Pancreas (tissue), 10 donors: ENCODE measurements around the gene NDRG4. TPM values are rescaled to one million over a fixed set of nuclear protein-coding genes. Genes with fewer than 3 reads are reported as not detected.

Experiments
- ATAC-seq, 4 donors: fragments of 200-7000 bp; cut with Tn5 transposase; one replicate each; pipeline versions ENCODE4 v1.8.0 to v1.9.1; 2020; ENCODE audit warnings: mild to moderate bottlenecking in 4 of 4, moderate library complexity in 4 of 4
- DNase-seq, 6 donors: peaks; one replicate each; pipeline ENCODE4 v3.0.0-alpha.2; 2020
- FAIRE-seq: peaks from 2 replicates; lab custom pipeline; 2012; peaks lifted over from hg19 to GRCh38; lab: Jason Lieb, UNC
- H3K27ac ChIP-seq, 4 donors: fragments of 200-600 bp; sonication (generic); 1 replicate in 3 of 4; 2 replicates in 1 of 4; pipeline versions ENCODE4 v1.5.0 to v1.8.0; 2020
- H3K27me3 ChIP-seq, 4 donors: fragments of 200-600 bp; one replicate each; pipeline ENCODE4 v1.8.0; 2021
- H3K36me3 ChIP-seq, 3 donors: fragments of 200-600 bp; sonication (generic) in 1 of 3; one replicate each; pipeline versions ENCODE4 v1.5.0 to v1.8.0; 2020 to 2021
- H3K4me1 ChIP-seq, 3 donors: fragments of 200-600 bp; one replicate each; pipeline ENCODE4 v1.8.0; 2021
- H3K4me3 ChIP-seq, 4 donors: fragments of 200-600 bp; sonication (generic) in 2 of 4; one replicate each; pipeline versions ENCODE4 v1.5.0 to v1.8.0; 2020 to 2021
- H3K9me3 ChIP-seq, 4 donors: fragments of 200-600 bp; one replicate each; pipeline ENCODE4 v1.8.0; 2021
- WGBS, 2 donors: extraction: QIAGEN DNeasy Blood & Tissue Kit; methylation state at CpG; one replicate each; pipeline ENCODE4 v1.1.7; 2013; 5-methylcytosine and 5-hydroxymethylcytosine counted together
- intact Hi-C, 3 donors: fragments of 100-400 bp; cut with DNase I; formaldehyde crosslinking; loops; one replicate each; pipeline versions ENCODE4 v1.11.1 to v1.14.2; 2022
- polyA plus RNA-seq, 2 donors: library from polyadenylated mRNA; stranded (reverse); fragments of 200-250 nt; gene quantifications; one replicate each; pipeline ENCODE4 v1.2.3, GENCODE V29; 2013
- total RNA-seq, 6 donors: library from RNA; stranded (reverse); fragmentation: NEBNext Ultra II Directional in 4 of 6; extraction: Animal tissue kit (Norgen Biotek cat#: 25700) in 4 of 6; gene quantifications; one replicate each; pipeline versions ENCODE4 v1.2.1 to v1.2.4, GENCODE V29; 2021 to 2023
- TF ChIP-seq, protein P1 (sequence below), 4 donors: fragments of 200-600 bp; sonication (generic) in 3 of 4; IDR thresholded peaks; one replicate each; pipeline versions ENCODE4 v1.5.0 to v1.8.0; 2021; ENCODE audit warnings: antibody characterized with exemption in 4 of 4
- donor health status: healthy with polysubstance abuse.
- donor health status: DM: no; HTN: no; CAD: no; lungs with moderate emphysema.
- donor health status: DM: no; HTN: no; CAD: no.
- donor health status: control.
- donor health status: control.
- donor health status: Bipolar disorder and iron deficiency.
- donor health status: DM: yes; HTN: yes; CAD: no.
- donor health status: DM: no; HTN: no; CAD: no.
- donor health status: DM: no; HTN: no; CAD: no.
- donor health status: DM: yes; HTN: yes; CAD: no.

The NDRG4 gene, protein sequence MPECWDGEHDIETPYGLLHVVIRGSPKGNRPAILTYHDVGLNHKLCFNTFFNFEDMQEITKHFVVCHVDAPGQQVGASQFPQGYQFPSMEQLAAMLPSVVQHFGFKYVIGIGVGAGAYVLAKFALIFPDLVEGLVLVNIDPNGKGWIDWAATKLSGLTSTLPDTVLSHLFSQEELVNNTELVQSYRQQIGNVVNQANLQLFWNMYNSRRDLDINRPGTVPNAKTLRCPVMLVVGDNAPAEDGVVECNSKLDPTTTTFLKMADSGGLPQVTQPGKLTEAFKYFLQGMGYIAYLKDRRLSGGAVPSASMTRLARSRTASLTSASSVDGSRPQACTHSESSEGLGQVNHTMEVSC
- total RNA-seq: 1 to 10 TPM; 2.0 to 6.7 (median 3.9) TPM
- 10 to 100 TPM; 10.1 to 25.8 TPM for polyA plus RNA-seq

GRCh38 chr16:58499615-58500351, at the start of gene NDRG4:
Gene NDRG4, plus strand, starts transcription at chr16:58500143. Its CDS starts 106 bp downstream, at chr16:58500249.
- peak in 3 of 4 donors; percentile 40 to 61 (median 42) for ATAC-seq
- H3K27me3 ChIP-seq: no peaks in the 10 kb centered on the region
- WGBS, 2 donors: 43 to 61% methylated on average over 24 of the region's 24 CpGs
- H3K4me1 ChIP-seq: peaks cover 0 to 9% (median 4%) of the 10 kb centered on the region in 3 donors
- H3K27ac ChIP-seq: no peak within 1 kb of the TSS
- peak within 1 kb of the TSS in 2 of 4 donors; percentile 40 to 47 for H3K4me3 ChIP-seq
- TF ChIP-seq, protein P1, sequence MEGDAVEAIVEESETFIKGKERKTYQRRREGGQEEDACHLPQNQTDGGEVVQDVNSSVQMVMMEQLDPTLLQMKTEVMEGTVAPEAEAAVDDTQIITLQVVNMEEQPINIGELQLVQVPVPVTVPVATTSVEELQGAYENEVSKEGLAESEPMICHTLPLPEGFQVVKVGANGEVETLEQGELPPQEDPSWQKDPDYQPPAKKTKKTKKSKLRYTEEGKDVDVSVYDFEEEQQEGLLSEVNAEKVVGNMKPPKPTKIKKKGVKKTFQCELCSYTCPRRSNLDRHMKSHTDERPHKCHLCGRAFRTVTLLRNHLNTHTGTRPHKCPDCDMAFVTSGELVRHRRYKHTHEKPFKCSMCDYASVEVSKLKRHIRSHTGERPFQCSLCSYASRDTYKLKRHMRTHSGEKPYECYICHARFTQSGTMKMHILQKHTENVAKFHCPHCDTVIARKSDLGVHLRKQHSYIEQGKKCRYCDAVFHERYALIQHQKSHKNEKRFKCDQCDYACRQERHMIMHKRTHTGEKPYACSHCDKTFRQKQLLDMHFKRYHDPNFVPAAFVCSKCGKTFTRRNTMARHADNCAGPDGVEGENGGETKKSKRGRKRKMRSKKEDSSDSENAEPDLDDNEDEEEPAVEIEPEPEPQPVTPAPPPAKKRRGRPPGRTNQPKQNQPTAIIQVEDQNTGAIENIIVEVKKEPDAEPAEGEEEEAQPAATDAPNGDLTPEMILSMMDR (IDR thresholded peaks at IDR 0.05): no peak
- no peaks in the 10 kb centered on the region for H3K36me3 ChIP-seq
- peak in 5 of 6 donors; percentile 43 to 75 (median 49) for DNase-seq
- intact Hi-C loops: no loop called here
- no peak for FAIRE-seq
- no peaks in the 10 kb centered on the region for H3K9me3 ChIP-seq

- intact Hi-C loops: no loop called here
- 57 to 59% methylated on average over 7 of the region's 7 CpGs for WGBS, 2 donors
- FAIRE-seq: no peak
- no peak overlapping the region for H3K4me3 ChIP-seq
- H3K27me3 ChIP-seq: no peaks in the 10 kb centered on the region
- H3K4me1 ChIP-seq: no peaks in the 10 kb centered on the region
- no peak for DNase-seq
- TF ChIP-seq, protein P1 (IDR thresholded peaks at IDR 0.05): no peak
- H3K27ac ChIP-seq: no peak overlapping the region
- no peaks in the 10 kb centered on the region for H3K36me3 ChIP-seq
- ATAC-seq: no peak
- no peaks in the 10 kb centered on the region for H3K9me3 ChIP-seq
Measured at GRCh38 chr16:58450590-58450989, 49.4 kb upstream of the NDRG4 start.

DNA sequence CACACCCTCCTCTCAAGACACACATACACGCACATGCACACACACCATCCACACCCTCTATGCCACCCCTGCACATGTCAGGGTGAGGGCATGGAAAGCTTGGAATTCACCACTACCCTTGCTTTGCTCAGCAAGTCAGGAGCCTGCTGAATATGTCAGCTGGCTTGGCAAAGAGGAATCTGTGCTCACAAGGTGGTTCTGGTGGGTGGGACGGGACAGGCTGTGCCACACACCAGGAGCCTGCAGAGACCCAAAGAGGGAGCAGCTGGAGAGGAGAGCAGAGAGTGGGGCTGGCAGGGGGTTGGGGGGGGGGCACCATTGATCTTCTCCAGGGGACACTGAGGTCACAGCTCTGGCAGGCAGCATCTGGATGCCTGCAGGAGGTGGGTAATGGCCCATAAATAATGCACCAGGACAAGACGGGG, 48.7 kb upstream of the NDRG4 start:
- Histone ChIP-seq H3K27ac (no peak overlapping the region), H3K9me3 (no peaks in the 10 kb centered on the region), H3K4me1 (no peaks in the 10 kb centered on the region), H3K27me3 (no peaks in the 10 kb centered on the region), H3K4me3 (no peak overlapping the region), H3K36me3 (no peaks in the 10 kb centered on the region)
- 67 to 78% methylated on average over 3 of the region's 3 CpGs for WGBS, 2 donors
- intact Hi-C loops: no loop called here
- DNase-seq (no peak), FAIRE-seq (no peak), ATAC-seq (no peak)
- TF ChIP-seq, protein P1 (IDR thresholded peaks at IDR 0.05): no peak

- TF ChIP-seq, protein P1 (IDR thresholded peaks at IDR 0.05): no peak
- FAIRE-seq: no peak
- intact Hi-C loops: no loop called here
- no peak overlapping the region for H3K27ac ChIP-seq
- H3K9me3 ChIP-seq: no peaks in the 10 kb centered on the region
- no peak for ATAC-seq
- no peak for DNase-seq
- no peaks in the 10 kb centered on the region for H3K36me3 ChIP-seq
- no peaks in the 10 kb centered on the region for H3K4me1 ChIP-seq
- WGBS, 2 donors: 82 to 91% methylated on average over 1 of the region's 1 CpG
- H3K4me3 ChIP-seq: no peak overlapping the region
- no peaks in the 10 kb centered on the region for H3K27me3 ChIP-seq
Measured at GRCh38 chr16:58451945-58452401, 48.0 kb upstream of the NDRG4 start.
